IMR-90 (cell line): ENCODE data around the gene RPS6KA3. TPM values are rescaled to one million over a fixed set of nuclear protein-coding genes. Genes with fewer than 3 reads are reported as not detected.

Source experiments
- ATAC-seq: fragments of 200-7000 bp; cut with Tn5 transposase; 2 replicates; pipeline ENCODE4 v1.9.1; 2020; ENCODE audit warnings: low read depth, mild to moderate bottlenecking, moderate library complexity
- BruUV-seq: library from RNA; stranded (reverse); fragments of 400-500 nt; replicated peaks from 2 replicates; lab custom pipeline; 2021; lab: Mats Ljungman, UMichigan
- CTCF ChIA-PET: fragments of 300-600 bp; formaldehyde crosslinking; extraction: SDS; loops from one replicate; lab custom pipeline; 2021; ENCODE audit warnings: antibody characterized with exemption; lab: Yijun Ruan, JAX
- POLR2A ChIA-PET: fragments of 300-600 bp; sonication (Branson Sonifier 250); formaldehyde crosslinking; loops from one replicate; lab custom pipeline; 2022; ENCODE audit warnings: antibody characterized with exemption; ENCODE audit not compliant: unreplicated experiment; lab: Charles Lee
- DNase-seq: peaks from one replicate; pipeline ENCODE4 v3.0.0; 2013
- H2AFZ ChIP-seq: replicated peaks from 2 replicates; pipeline ENCODE3; 2013; ENCODE audit warnings: low read length, mild to moderate bottlenecking; ENCODE audit not compliant: poor library complexity
- H2AK5ac ChIP-seq: 2 replicates; pipeline ENCODE4 v1.6.1; 2013; ENCODE audit warnings: low read depth, low read length, inconsistent platforms
- H2AK9ac ChIP-seq: replicated peaks from 2 replicates; pipeline ENCODE3; 2013; ENCODE audit warnings: mild to moderate bottlenecking, low read depth, low read length, moderate library complexity; ENCODE audit not compliant: poor library complexity
- H2BK120ac ChIP-seq: 2 replicates; pipeline ENCODE4 v1.6.1; 2013; ENCODE audit warnings: low read depth, low read length, inconsistent platforms
- H2BK15ac ChIP-seq: 3 replicates; pipeline ENCODE4 v1.6.1; 2013; ENCODE audit warnings: low read depth, low read length, inconsistent platforms
- H2BK20ac ChIP-seq: 2 replicates; pipeline ENCODE4 v1.6.1; 2013; ENCODE audit warnings: low read depth, mild to moderate bottlenecking, inconsistent platforms, low read length, moderate library complexity
- H2BK5ac ChIP-seq: 2 replicates; pipeline ENCODE4 v1.6.1; 2013; ENCODE audit warnings: mild to moderate bottlenecking, low read depth, low read length, inconsistent platforms; ENCODE audit not compliant: poor library complexity, severe bottlenecking
- H3K14ac ChIP-seq: replicated peaks from 2 replicates; pipeline ENCODE4 v1.6.1; 2013; ENCODE audit warnings: low read depth, low read length, inconsistent platforms
- H3K18ac ChIP-seq: 2 replicates; pipeline ENCODE4 v1.6.1; 2013; ENCODE audit warnings: low read depth, low read length, control low read depth
- H3K23ac ChIP-seq: 2 replicates; pipeline ENCODE4 v1.6.1; 2013; ENCODE audit warnings: low read depth, low read length, inconsistent platforms
- H3K27ac ChIP-seq: 2 replicates; pipeline ENCODE4 v1.5.1; 2013; ENCODE audit warnings: mild to moderate bottlenecking, control low read depth, low read length; ENCODE audit not compliant: insufficient read depth
- H3K27me3 ChIP-seq: 2 replicates; pipeline ENCODE4 v1.6.1; 2013; ENCODE audit warnings: low read length; ENCODE audit not compliant: control insufficient read depth, insufficient read depth
- H3K36me3 ChIP-seq: 2 replicates; pipeline ENCODE4 v1.6.1; 2013; ENCODE audit warnings: low read length, mixed read lengths; ENCODE audit not compliant: control insufficient read depth, insufficient read depth
- H3K4ac ChIP-seq: 2 replicates; pipeline ENCODE4 v1.6.1; 2013; ENCODE audit warnings: low read depth, low read length, inconsistent platforms
- H3K4me1 ChIP-seq: 2 replicates; pipeline ENCODE4 v1.6.1; 2013; ENCODE audit warnings: low read length, mixed read lengths; ENCODE audit not compliant: control insufficient read depth, insufficient read depth
- H3K4me2 ChIP-seq: 2 replicates; pipeline ENCODE4 v1.6.1; 2013; ENCODE audit warnings: low read depth, mild to moderate bottlenecking, control low read depth, low read length, moderate library complexity
- H3K4me3 ChIP-seq: 2 replicates; pipeline ENCODE4 v1.5.1; 2013; ENCODE audit warnings: low read depth, mild to moderate bottlenecking, control low read depth, low read length, moderate library complexity; ENCODE audit not compliant: insufficient read depth
- H3K56ac ChIP-seq: 2 replicates; pipeline ENCODE4 v1.6.1; 2013; ENCODE audit warnings: low read length, inconsistent platforms; ENCODE audit not compliant: insufficient read depth; ENCODE audit errors: extremely low read depth
- H3K79me1 ChIP-seq, 2 experiments: 2 replicates each; pipeline ENCODE4 v1.6.1; 2013; ENCODE audit warnings: low read length in 2 of 2, inconsistent platforms in 1 of 2, low read depth in 1 of 2
- H3K9ac ChIP-seq: 2 replicates; pipeline ENCODE4 v1.6.1; 2013; ENCODE audit warnings: low read depth, low read length, control low read depth
- H3K9me1 ChIP-seq: 2 replicates; pipeline ENCODE4 v1.6.1; 2013; ENCODE audit warnings: low read length, inconsistent platforms; ENCODE audit not compliant: insufficient read depth
- H3K9me3 ChIP-seq: 2 replicates; pipeline ENCODE4 v1.6.1; 2013; ENCODE audit warnings: low read length; ENCODE audit not compliant: control insufficient read depth, insufficient read depth
- H4K20me1 ChIP-seq: 2 replicates; pipeline ENCODE4 v1.6.1; 2013; ENCODE audit warnings: low read length, inconsistent platforms; ENCODE audit not compliant: insufficient read depth
- H4K5ac ChIP-seq: 2 replicates; pipeline ENCODE4 v1.6.1; 2013; ENCODE audit warnings: mild to moderate bottlenecking, low read depth, low read length, control low read depth
- H4K8ac ChIP-seq, 2 experiments: 2 replicates each; pipeline ENCODE4 v1.6.1; 2013; ENCODE audit warnings: low read depth in 2 of 2, low read length in 2 of 2, control low read depth in 1 of 2, inconsistent platforms in 1 of 2
- H4K91ac ChIP-seq: 2 replicates; pipeline ENCODE4 v1.6.1; 2013; ENCODE audit warnings: low read depth, low read length, inconsistent platforms; ENCODE audit not compliant: insufficient read depth
- BHLHE40 ChIP-seq: fragments of 150-350 bp; IDR thresholded peaks from 2 replicates; pipeline ENCODE4 v1.6.1; 2016; ENCODE audit warnings: mild to moderate bottlenecking, low read depth, low read length
- CEBPB ChIP-seq: IDR thresholded peaks from 2 replicates; pipeline ENCODE4 v1.6.1; 2012; ENCODE audit warnings: low read depth, low read length, improper control_type of control experiment
- CTCF ChIP-seq: conservative IDR thresholded peaks from 2 replicates; pipeline ENCODE4 v1.5.1; 2012; ENCODE audit warnings: mild to moderate bottlenecking, low read depth, low read length, improper control_type of control experiment
- FOS ChIP-seq: fragments of 150-350 bp; IDR thresholded peaks from 2 replicates; pipeline ENCODE4 v1.6.1; 2016; ENCODE audit warnings: low read depth, low read length
- MAZ ChIP-seq: IDR thresholded peaks from 2 replicates; pipeline ENCODE4 v1.6.1; 2012; ENCODE audit warnings: low read depth, mild to moderate bottlenecking, low read length, improper control_type of control experiment, moderate library complexity, borderline replicate concordance
- WGBS, 2 experiments: methylation state at CpG; one replicate each; pipeline versions ENCODE4 v1.1.5 to v1.1.7; 2013; ENCODE audit warnings: missing lambda C conversion rate in 2 of 2; ENCODE audit not compliant: insufficient read length in 1 of 2; ENCODE audit errors: extremely low coverage in 2 of 2; 5-methylcytosine and 5-hydroxymethylcytosine counted together
- dilution Hi-C: fragments of 300-500 bp; cut with HindIII; formaldehyde crosslinking; loops from one replicate; pipeline ENCODE4 v1.14.3; 2018; ENCODE audit warnings: low sequenced_read_pairs; ENCODE audit not compliant: unreplicated experiment
- in situ Hi-C: fragments of 300-500 bp; cut with MboI; formaldehyde crosslinking; loops from 3 replicates; pipeline ENCODE4 v1.14.3; 2019; ENCODE audit warnings: low sequenced_read_pairs, inconsistent platforms, mixed read lengths
- intact Hi-C: fragments of 100-400 bp; cut with micrococcal nuclease; formaldehyde crosslinking; loops from 2 replicates; pipeline ENCODE4 v1.10.0; 2022
- polyA plus RNA-seq, 3 experiments: library from polyadenylated mRNA; depleted of rRNA; stranded (reverse); fragments of >200 nt; gene quantifications; 2 replicates each; pipeline ENCODE4 v1.2.3, GENCODE V29; 2012; ENCODE audit warnings: low replicate concordance in 1 of 3
- total RNA-seq: library from RNA; depleted of rRNA; stranded (reverse); fragments of >200 nt; gene quantifications from 2 replicates; pipeline ENCODE4 v1.2.3, GENCODE V29; 2012

Gene RPS6KA3
- total and polyA plus RNA-seq, 2 of the 4 experiments (the other 2 are of a cell fraction), result 20.8 to 43.9 TPM

DNA sequence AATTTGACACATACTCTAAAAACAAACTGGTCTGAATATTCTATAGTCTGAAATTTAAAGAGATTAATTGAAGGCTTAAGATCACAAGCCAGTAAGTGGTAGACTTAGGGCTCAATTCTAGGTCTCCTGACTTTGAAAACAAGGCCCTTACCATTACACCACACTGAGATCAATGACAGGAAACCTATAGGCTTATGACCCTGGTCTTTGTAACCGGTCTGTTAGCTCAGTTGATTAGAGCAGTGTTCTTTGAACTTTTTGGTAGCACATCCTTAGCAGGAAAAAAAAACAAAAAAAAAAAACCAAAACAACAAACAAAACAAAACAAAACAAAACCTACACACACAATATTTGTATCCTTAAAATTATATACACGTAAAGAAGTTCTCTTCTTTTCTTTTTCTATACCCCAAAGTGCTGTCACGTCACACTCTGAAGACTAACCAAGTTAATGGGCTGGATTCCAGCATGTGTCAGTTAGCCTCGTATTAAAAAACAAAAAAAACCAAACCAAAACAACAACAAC is 55.4 kb downstream of the RPS6KA3 start:
- Histone ChIP-seq H3K4me2 (no peak overlapping the region), H4K5ac (no peak overlapping the region), H4K8ac (no peak overlapping the region), H2BK5ac (no peak overlapping the region), H2BK15ac (no peak overlapping the region), H3K27ac (no peak overlapping the region), H3K36me3 (peaks cover 6% of the 10 kb centered on the region; the same call in 1 of the 2 replicates), H2AFZ (no peak overlapping the region), H3K23ac (no peak overlapping the region), H3K9ac (no peak overlapping the region), H4K91ac (no peak overlapping the region), H3K4me3 (no peak overlapping the region), H3K79me1 (peaks cover 0 to 6% of the 10 kb centered on the region in 2 experiments; a peak in 1 of 4 replicates), H2BK120ac (no peak overlapping the region), H3K4me1 (no peaks in the 10 kb centered on the region), H2BK20ac (no peak overlapping the region), H3K9me1 (no peaks in the 10 kb centered on the region), H2AK5ac (no peak overlapping the region), H3K18ac (no peak overlapping the region), H3K14ac (no peak overlapping the region), H3K56ac (no peak overlapping the region), H3K9me3 (no peaks in the 10 kb centered on the region), H4K20me1 (no peaks in the 10 kb centered on the region), H3K27me3 (no peaks in the 10 kb centered on the region; the same call in 1 of the 2 replicates), H3K4ac (no peak overlapping the region), H2AK9ac (no peak overlapping the region)
- TF ChIP-seq FOS (no peak), MAZ (no peak), CTCF (no peak), BHLHE40 (no peak), CEBPB (no peak)
- in situ Hi-C loops (no loop called here), dilution Hi-C loops (no loop called here), intact Hi-C loops (no loop called here)
- CTCF ChIA-PET, result no interaction called here
- no peak for ATAC-seq
- POLR2A ChIA-PET, result no interaction called here
- WGBS, 2 experiments, result 100% methylated on average over 1 of the region's 4 CpGs; no CpG with 5 or more reads in 1 of the 2 experiments
- BruUV-seq, result no TSS peak
- no peak for DNase-seq
